GM08714 (cell line): Measurements from ENCODE around the gene ASB1.

ENCODE experiments used
- H3K4me3 ChIP-seq: fragments of 200-500 bp; sonication (Bioruptor generic); 2 replicates; pipeline ENCODE4 v1.5.1; 2014; ENCODE audit warnings: mild to moderate bottlenecking, low read length, inconsistent platforms
- ZNF274 ChIP-seq: IDR thresholded peaks from 2 replicates; pipeline ENCODE4 v1.6.1; 2012; ENCODE audit warnings: mild to moderate bottlenecking, low read depth, low read length

ASB1 gene

DNA sequence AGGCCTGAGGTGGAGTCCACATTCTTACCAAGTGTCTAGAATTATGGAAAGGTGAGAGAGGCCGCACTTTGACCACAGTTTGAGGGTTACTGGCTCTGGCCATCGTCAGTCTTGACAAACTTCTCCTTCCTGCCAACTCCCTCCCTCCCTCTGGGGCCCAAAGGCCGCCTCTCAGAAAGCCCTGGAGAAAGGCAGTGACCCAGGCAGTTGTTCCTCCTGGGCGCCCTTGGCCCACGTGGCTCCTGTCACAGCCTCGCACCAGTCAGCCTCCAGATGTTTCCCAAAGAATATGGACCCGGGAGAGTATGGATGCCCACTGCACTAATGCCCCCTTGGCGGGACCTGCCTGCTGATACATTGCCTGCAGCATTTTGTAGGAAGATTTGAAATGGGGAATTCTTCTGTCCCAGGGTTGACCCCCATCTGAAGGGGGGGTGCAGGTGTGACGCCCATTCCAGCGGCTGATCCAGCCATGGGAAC is 61.7 kb downstream of the ASB1 start:
- no peak for TF ChIP-seq ZNF274
- H3K4me3 ChIP-seq = no peak overlapping the region

DNA sequence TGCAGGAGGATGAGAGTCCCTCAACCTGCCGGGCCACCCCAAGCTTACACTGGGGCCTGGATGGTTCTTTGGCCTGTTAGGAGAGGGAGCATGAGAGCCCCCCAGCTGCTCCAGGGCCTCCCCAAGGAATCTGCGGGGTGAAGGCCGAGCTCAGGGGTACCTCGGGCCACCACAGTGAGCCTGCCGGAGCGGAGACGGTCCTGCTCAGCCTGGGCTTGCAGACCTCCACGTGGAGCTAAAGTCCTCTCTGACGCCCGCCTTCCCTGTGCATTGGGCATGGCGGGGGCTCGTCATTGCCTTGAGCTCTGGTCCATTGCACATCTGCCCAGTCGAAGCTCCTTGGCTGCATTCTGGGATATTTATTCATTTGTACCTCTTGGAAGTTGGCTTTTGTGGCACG is 62.7 kb downstream of the ASB1 start:
- no peak overlapping the region for H3K4me3 ChIP-seq
- TF ChIP-seq ZNF274 = no peak

DNA sequence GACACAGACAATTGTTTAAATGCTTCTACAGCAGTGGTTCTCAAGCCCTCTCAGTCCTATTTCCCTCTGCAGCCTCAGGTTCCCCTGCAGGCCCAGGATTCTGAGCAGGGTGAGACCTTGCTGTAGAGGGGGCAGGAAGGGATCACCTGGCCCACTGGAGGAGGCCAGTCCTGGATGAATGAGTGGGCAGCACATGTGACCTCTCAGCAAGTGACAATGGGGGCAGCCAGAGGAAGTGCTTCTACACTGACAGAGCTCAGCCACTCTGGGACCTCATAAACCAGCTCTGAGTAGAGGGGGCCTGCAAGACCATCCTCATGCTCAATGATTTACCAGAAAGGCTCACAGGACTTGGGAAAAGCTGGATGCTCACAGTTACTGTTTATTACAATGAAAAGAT is 63.2 kb downstream of the ASB1 start:
- no peak for TF ChIP-seq ZNF274
- H3K4me3 ChIP-seq = no peak overlapping the region

- no peak overlapping the region for H3K4me3 ChIP-seq
- TF ChIP-seq ZNF274 = no peak
Observed at GRCh38 chr2:238492840-238493239, 66.1 kb downstream of the ASB1 start.

GRCh38 chr2:238493411-238493810 is 66.7 kb downstream of the ASB1 start:
- no peak for TF ChIP-seq ZNF274
- H3K4me3 ChIP-seq = no peak overlapping the region

DNA sequence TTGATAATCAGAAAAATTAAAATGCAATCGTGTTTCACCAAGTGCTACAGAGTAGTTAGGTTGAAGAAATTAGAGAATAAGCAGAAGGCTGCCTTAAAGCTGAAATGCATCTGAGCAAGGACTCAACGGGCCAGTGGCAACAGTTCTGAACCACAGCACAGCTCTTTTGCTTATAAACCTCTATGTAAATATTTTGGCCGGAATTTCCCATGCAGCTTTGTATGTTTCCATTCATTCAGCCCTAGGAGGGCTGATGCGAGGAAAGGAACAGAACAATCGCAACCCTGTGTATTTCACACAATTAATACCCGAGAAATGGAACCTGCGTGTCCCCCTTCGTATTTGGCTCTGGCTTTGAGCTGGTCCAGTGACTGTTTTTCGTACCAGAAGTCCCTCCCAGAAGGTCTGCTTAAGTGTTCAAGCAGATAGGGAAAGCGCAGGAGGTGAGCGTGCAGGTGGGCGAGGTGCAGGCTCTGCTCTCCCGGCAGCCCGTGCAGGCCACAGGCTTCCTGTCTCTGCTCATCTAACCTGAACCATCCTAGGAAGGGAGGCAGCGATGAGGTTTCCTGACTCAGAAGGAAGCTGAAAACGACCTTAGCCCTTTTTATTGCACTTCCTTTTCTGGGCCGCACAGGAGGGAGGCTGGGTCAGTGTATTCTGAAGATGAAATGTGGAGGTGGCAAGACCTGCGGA is 67.3 kb downstream of the ASB1 start:
- no peak overlapping the region for H3K4me3 ChIP-seq
- TF ChIP-seq ZNF274 = no peak

DNA sequence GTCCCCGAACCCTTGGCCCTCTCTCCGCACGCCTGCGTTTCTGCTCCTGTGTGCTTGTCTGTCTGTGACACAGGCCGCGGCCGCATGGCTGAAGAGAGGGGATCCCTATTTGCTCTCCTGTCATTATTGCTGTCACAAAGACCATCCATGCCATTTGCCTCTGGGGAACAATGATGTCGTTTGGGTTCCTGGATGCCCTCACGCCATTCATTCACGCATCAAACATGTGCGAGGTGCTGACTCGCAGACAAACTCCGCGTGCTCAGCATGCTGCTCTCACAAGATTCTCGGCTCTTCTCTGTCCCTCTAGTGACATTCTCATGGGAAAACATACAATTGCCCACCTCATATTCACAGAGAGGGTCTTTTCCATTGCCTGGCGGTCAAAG is 67.8 kb downstream of the ASB1 start:
- H3K4me3 ChIP-seq = no peak overlapping the region
- no peak for TF ChIP-seq ZNF274

- H3K4me3 ChIP-seq = no peak overlapping the region
- no peak for TF ChIP-seq ZNF274
Observed at GRCh38 chr2:238495422-238495821, 68.7 kb downstream of the ASB1 start.

GRCh38 chr2:238496756-238497609 is 70.3 kb downstream of the ASB1 start:
- no peak for TF ChIP-seq ZNF274
- H3K4me3 ChIP-seq = no peak overlapping the region

DNA sequence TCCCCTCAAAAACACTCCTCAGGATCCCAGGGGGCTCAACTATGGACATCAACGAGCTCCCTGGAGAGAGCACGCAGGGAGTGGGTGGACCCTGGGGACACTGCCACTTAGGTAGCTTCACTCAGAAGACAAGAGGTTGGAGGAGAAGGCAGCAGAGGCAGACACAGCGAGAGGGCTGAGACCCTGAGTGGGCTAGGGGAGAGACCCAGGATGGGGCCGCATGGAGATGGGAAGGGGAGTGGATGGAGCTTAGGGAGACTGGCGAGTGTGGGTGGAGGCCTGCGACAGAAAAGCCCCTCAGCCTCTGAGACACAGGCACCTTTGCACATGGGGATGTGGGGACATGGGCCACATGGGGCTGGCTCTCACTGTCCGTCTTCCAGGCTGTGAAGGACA is 70.9 kb downstream of the ASB1 start:
- no peak for TF ChIP-seq ZNF274
- H3K4me3 ChIP-seq = no peak overlapping the region

DNA sequence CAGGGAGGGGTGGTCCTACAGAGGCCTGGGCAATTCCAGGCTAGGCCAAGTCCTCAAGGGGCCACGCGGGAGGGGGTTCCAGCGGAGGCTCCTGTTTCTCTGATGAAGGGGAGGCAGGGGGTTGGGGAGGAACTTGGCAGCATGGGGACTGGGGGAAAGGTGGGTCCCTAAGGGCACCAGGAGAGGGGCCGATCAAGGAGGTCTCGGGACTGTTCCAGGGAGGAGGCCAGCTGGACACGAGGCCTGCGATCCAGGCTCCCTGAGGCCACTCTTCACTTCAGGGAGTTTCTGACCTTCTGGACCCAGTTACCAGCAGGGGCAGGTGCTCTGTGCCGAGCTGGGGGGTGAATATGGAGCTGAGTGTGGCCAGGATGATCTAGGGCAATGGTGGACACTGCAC is 71.5 kb downstream of the ASB1 start:
- no peak for TF ChIP-seq ZNF274
- no peak overlapping the region for H3K4me3 ChIP-seq

DNA sequence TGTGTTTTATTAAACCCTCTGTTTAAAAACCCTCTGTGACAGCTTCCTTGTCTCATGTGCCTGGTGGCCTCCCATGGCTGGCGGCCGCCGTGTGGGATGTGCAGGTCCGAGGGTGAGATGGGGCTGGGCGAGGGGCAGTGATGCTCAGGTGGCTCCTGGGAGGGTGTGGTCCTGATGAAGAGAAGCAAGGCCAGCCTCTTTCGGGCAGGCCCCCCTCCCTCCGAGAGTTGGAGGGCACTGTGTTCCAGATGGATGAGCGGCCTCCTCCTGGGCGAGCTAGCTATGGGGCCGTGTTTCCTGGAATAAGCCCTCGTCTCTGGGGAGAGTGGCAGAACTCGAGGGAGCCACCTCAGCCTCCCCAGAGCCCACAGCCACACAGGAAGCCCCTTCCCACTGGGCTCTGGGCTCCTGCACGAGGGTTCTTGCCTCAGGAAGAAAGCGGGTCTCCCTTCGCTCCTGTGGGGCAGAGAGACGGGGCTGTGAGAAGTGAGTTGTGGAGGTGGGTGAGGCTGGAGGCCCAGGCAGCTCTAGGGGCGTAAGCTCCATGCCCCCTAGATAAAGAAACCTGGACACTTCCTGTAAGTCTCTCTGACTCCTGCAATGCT is 72.1 kb downstream of the ASB1 start:
- H3K4me3 ChIP-seq = no peak overlapping the region
- no peak for TF ChIP-seq ZNF274

DNA sequence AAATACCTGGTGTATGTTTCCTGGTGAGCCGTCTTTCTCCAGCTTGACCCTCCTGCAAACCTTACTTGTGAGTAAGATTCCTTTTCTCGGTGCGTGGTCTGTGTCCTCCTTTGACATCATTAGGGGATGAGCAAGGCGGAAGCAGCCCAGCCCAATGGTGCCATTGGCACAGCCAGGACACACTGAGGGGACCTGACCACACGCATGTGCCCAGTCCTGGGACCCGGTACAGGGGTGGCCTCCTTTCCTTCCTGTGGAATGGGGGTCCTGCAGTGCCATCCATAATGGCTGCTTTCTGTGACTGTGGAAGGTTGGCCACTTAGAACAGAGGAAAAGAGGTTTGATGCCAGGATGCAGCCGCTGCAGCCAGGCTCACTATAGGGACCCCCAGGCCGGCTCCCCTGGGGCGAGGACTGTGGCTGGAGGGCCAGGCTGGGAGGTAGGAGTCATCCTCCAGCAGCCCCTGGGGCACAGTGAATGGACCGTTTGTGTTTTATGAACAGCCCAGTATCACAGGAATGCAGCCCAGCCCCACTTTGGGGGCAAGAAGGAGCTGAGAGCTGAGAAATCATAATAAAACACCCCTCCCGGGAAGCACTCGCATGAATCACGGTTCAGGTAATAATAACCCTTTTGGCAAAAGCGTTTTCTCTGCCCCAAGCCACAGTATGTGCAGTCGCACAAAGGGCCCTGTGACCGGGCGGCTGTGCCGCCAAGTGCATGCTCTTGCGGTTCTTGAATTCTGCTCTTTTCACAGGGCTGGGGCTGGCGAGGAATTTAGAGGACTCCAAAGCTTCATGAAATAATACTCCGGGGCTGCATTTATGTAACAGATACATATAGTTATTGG is 73.2 kb downstream of the ASB1 start:
- TF ChIP-seq ZNF274 = no peak
- no peak overlapping the region for H3K4me3 ChIP-seq

DNA sequence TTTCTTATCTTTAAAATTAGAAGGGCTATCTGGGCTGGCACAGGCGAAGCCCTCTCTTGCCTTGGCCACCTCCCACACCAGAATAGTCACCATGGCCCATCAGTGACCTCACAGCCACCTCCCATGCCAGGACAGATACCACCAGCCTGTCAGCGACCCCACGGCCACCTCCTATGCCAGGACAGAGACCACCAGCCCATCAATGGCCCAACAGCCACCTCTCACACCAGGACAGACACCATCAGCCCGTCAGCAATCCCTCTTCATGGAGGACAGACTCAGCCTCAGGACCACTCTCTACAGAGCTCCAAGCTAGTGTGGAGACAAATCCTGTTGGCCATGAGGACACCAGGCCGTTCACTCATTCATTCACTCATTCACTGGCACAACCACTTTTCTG is 74.6 kb downstream of the ASB1 start:
- no peak for TF ChIP-seq ZNF274

More for the DNA sequence above, 74.6 kb downstream of the ASB1 start:
- no peak overlapping the region for H3K4me3 ChIP-seq
